Heart left ventricle (tissue), 16 donors: ENCODE results near the gene HSPE1. TPM values are rescaled to one million over a fixed set of nuclear protein-coding genes. Genes with fewer than 3 reads are reported as not detected.

ENCODE experiments used
- ATAC-seq, 4 donors: fragments of 200-7000 bp; cut with Tn5 transposase; one replicate each; pipeline ENCODE4 v1.9.1; 2020 to 2022; ENCODE audit warnings: moderate library complexity in 4 of 4, mild to moderate bottlenecking in 3 of 4, moderate number of reproducible peaks in 1 of 4
- DNase-seq, 5 donors: peaks; one replicate each; pipeline ENCODE4 v3.0.0-alpha.2; 2020
- H3K27ac ChIP-seq, 12 donors: fragments of 200-600 bp; sonication (generic) in 4 of 12; one replicate each; pipeline versions ENCODE4 v1.5.0 to v1.8.0; 2016 to 2022; ENCODE audit warnings: mild to moderate bottlenecking in 2 of 12
- H3K27me3 ChIP-seq, 9 donors: fragments of 200-600 bp; sonication (generic) in 2 of 9; one replicate each; pipeline versions ENCODE4 v1.5.1 to v1.8.0; 2016 to 2022; ENCODE audit warnings: mild to moderate bottlenecking in 3 of 9
- H3K36me3 ChIP-seq, 9 donors: fragments of 200-600 bp; sonication (generic) in 2 of 9; one replicate each; pipeline versions ENCODE4 v1.5.0 to v1.8.0; 2018 to 2022; ENCODE audit warnings: mild to moderate bottlenecking in 2 of 9
- H3K4me1 ChIP-seq, 12 donors: fragments of 200-600 bp; sonication (generic) in 4 of 12; one replicate each; pipeline versions ENCODE4 v1.5.0 to v1.8.0; 2016 to 2022; ENCODE audit warnings: mild to moderate bottlenecking in 3 of 12
- H3K4me3 ChIP-seq, 12 donors: fragments of 200-600 bp; sonication (generic) in 4 of 12; one replicate each; pipeline versions ENCODE4 v1.5.0 to v1.8.0; 2017 to 2022; ENCODE audit warnings: mild to moderate bottlenecking in 9 of 12, moderate library complexity in 4 of 12
- H3K9me3 ChIP-seq, 12 donors: fragments of 200-600 bp; sonication (generic) in 4 of 12; one replicate each; pipeline versions ENCODE4 v1.5.0 to v1.8.0; 2016 to 2022; ENCODE audit warnings: mild to moderate bottlenecking in 1 of 12
- CTCF ChIP-seq, 12 donors: fragments of 200-600 bp; sonication (generic) in 4 of 12; IDR thresholded peaks; one replicate each; pipeline versions ENCODE4 v1.5.0 to v1.8.0; 2018 to 2022; ENCODE audit warnings: antibody characterized with exemption in 12 of 12, mild to moderate bottlenecking in 5 of 12
- POLR2A ChIP-seq, 2 donors: fragments of 450-650 bp; IDR thresholded peaks; one replicate each; pipeline ENCODE4 v1.6.1; 2017; ENCODE audit warnings: antibody characterized with exemption in 2 of 2, mild to moderate bottlenecking in 2 of 2, moderate library complexity in 2 of 2
- WGBS, 4 donors: extraction: QIAGEN DNeasy Blood & Tissue Kit in 2 of 4; methylation state at CpG; one replicate each; pipeline versions ENCODE4 v1.1.5 to v1.1.7; 2013 to 2018; 5-methylcytosine and 5-hydroxymethylcytosine counted together
- intact Hi-C, 10 donors: fragments of 100-400 bp; cut with DNase I; formaldehyde crosslinking; loops; one replicate each; pipeline versions ENCODE4 v1.11.1 to v1.14.2; 2022
- polyA plus RNA-seq, 2 donors: library from polyadenylated mRNA; stranded (reverse); fragments of 200-250 nt; gene quantifications; one replicate each; pipeline ENCODE4 v1.2.3, GENCODE V29; 2013
- total RNA-seq, 9 donors: library from RNA; depleted of rRNA in 2 of 9; stranded (reverse); fragments of >200 nt in 2 of 9; fragmentation: NEBNext Ultra II Directional in 3 of 9; extraction: Animal tissue kit (Norgen Biotek cat#: 25700) in 3 of 9; gene quantifications; one replicate each; pipeline versions ENCODE4 v1.1.0 to v1.2.4, GENCODE V29; 2016 to 2023
- donor health status: ischemic (EF 13 %, LVEDD 7.1; RV severe dilation, severe dysfunction).
- donor health status: healthy with polysubstance abuse.
- donor health status: DM: no; HTN: yes; CAD: no.
- donor health status: DM: no; HTN: no; CAD: no.
- donor health status: ischemic (EF 25% LVEDD 6.9; RV normal size, moderate dysfunction).
- donor health status: ischemic (EF 25% LVEDD 5.7; RV mildly dilated, moderate dysfunction).
- donor health status: healthy.
- donor health status: DM: yes; HTN: yes; CAD: no.
- donor health status: ischemic (EF 35%, LVEDD 5.7; RV mildly dilated, moderate dysfunction).
- donor health status: nonischemic (EF 11% LVEDD 7.7; RV severe dilation, severe dysfunction).
- donor health status: DM: yes; HTN: yes; CAD: no.
- donor health status: PGD.
- donor health status: ischemic (EF 29% LVEDD 5.4; RV normal size, mild dysfunction).
- donor health status: nonischemic (EF 23%, LVEDD 6.1; RV moderate dilation, normal function).

The HSPE1 gene
- total and polyA plus RNA-seq, 11 donors = 75.0 to 261 (median 108) TPM

- Histone ChIP-seq H3K27ac (no peak overlapping the region), H3K4me1 (no peaks in the 10 kb centered on the region), H3K27me3 (no peaks in the 10 kb centered on the region), H3K36me3 (peaks cover 0 to 84% (median 62%) of the 10 kb centered on the region in 9 donors), H3K9me3 (peaks cover 0 to 17% (median 7%) of the 10 kb centered on the region in 12 donors), H3K4me3 (no peak overlapping the region)
- TF ChIP-seq CTCF (IDR thresholded peaks at IDR 0.05) (no peak), POLR2A (IDR thresholded peaks at IDR 0.05) (no peak)
- intact Hi-C loops = loop anchor here in 1 of 10 donors (10.0 kb wide), 1 partner anchor 91 kb away; no protein-coding TSS in a partner anchor
- ATAC-seq (no peak), DNase-seq (no peak)
- WGBS, 4 donors = 88 to 98% (median 91%) methylated on average over 2 of the region's 2 CpGs
Observed at GRCh38 chr2:197486175-197486574, 14.0 kb upstream of the HSPE1 start.

GRCh38 chr2:197487385-197487784, 12.8 kb upstream of the HSPE1 start:
- Histone ChIP-seq H3K27ac (peak overlapping the region in 3 of 12 donors; percentile 22 to 68 (median 51)), H3K27me3 (no peaks in the 10 kb centered on the region), H3K36me3 (peaks cover 0 to 90% (median 74%) of the 10 kb centered on the region in 9 donors), H3K4me3 (no peak overlapping the region), H3K9me3 (peaks cover 0 to 17% (median 7%) of the 10 kb centered on the region in 12 donors), H3K4me1 (no peaks in the 10 kb centered on the region)
- TF ChIP-seq CTCF (IDR thresholded peaks at IDR 0.05) (no peak), POLR2A (IDR thresholded peaks at IDR 0.05) (no peak)
- intact Hi-C loops = loop anchor here in 1 of 10 donors (10.0 kb wide), 1 partner anchor 93 kb away; no protein-coding TSS in a partner anchor
- peak in 3 of 4 donors; percentile 22 to 55 (median 44) for ATAC-seq
- 58 to 78% (median 65%) methylated on average over 4 of the region's 4 CpGs for WGBS, 4 donors
- DNase-seq = no peak

- Histone ChIP-seq H3K4me3 (no peak overlapping the region), H3K4me1 (peaks cover 3 to 37% (median 21%) of the 10 kb centered on the region in 12 donors), H3K27me3 (no peaks in the 10 kb centered on the region), H3K36me3 (peaks cover 0 to 77% (median 75%) of the 10 kb centered on the region in 9 donors), H3K9me3 (no peaks in the 10 kb centered on the region), H3K27ac (no peak overlapping the region)
- ATAC-seq = no peak
- TF ChIP-seq POLR2A (IDR thresholded peaks at IDR 0.05) (no peak), CTCF (IDR thresholded peaks at IDR 0.05) (no peak)
- intact Hi-C loops = loop anchor here in 3 of 10 donors (5.0 to 10.0 kb wide), 4 partner anchors 43 to 279 kb away; partner anchors contain the start of gene COQ10B (in 1 of the 3)
- 85 to 96% (median 93%) methylated on average over 2 of the region's 2 CpGs for WGBS, 4 donors
- no peak for DNase-seq
Observed at GRCh38 chr2:197495433-197496134, 4.6 kb upstream of the HSPE1 start.

GRCh38 chr2:197496695-197497094, 3.5 kb upstream of the HSPE1 start:
- no peak for DNase-seq
- Histone ChIP-seq H3K9me3 (no peaks in the 10 kb centered on the region), H3K27me3 (no peaks in the 10 kb centered on the region), H3K27ac (no peak overlapping the region), H3K36me3 (peaks cover 0 to 68% (median 65%) of the 10 kb centered on the region in 9 donors), H3K4me3 (no peak overlapping the region), H3K4me1 (peaks cover 3 to 44% (median 28%) of the 10 kb centered on the region in 12 donors)
- intact Hi-C loops = loop anchor here in 3 of 10 donors (5.0 to 10.0 kb wide), 4 partner anchors 44 to 278 kb away; partner anchors contain the start of gene COQ10B (in 1 of the 3)
- no peak for TF ChIP-seq POLR2A (IDR thresholded peaks at IDR 0.05)
- TF ChIP-seq CTCF (IDR thresholded peaks at IDR 0.05) = no peak
- ATAC-seq = no peak
